Gastrocnemius medialis (tissue), 4 donors: Measurements from ENCODE around the gene FBXL13.

ENCODE experiments used
- POLR2A ChIP-seq, 2 donors: fragments of 450-650 bp; IDR thresholded peaks; one replicate each; pipeline ENCODE4 v1.6.1; 2017; ENCODE audit warnings: antibody characterized with exemption in 2 of 2, mild to moderate bottlenecking in 2 of 2, moderate library complexity in 2 of 2
- TF ChIP-seq, protein P1 (sequence below), 5 experiments: fragments of 450-650 bp in 3 of 5; fragments of 200-600 bp in 2 of 5; sonication (generic) in 2 of 5; IDR thresholded peaks in 4 of 5; conservative IDR thresholded peaks in 1 of 5; 1 replicate in 4 of 5; 2 replicates in 1 of 5; pipeline ENCODE4 v1.5.1; 2016 to 2019; ENCODE audit warnings: antibody characterized with exemption in 5 of 5, mild to moderate bottlenecking in 3 of 5, moderate library complexity in 3 of 5

DNA sequence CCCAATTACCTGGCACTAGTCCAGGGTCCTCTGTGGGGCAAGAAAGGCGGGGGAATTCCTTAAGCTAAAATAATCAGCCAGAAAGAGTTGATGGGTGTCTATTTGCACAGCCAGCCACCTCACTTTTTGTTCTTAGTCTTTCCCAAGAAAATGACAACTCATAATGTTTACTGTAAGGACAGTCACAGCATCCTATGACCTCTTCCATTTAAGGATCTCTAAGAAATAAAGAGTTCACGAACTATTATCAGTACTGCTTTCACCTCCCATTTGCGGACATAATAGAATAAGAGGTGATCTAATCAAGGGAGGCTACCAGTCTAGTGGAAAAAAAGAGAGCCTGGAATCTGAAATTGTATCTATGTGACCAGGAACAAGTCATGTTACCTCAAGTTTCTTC, 234.2 kb downstream of the FBXL13 start:
- TF ChIP-seq, protein P1, sequence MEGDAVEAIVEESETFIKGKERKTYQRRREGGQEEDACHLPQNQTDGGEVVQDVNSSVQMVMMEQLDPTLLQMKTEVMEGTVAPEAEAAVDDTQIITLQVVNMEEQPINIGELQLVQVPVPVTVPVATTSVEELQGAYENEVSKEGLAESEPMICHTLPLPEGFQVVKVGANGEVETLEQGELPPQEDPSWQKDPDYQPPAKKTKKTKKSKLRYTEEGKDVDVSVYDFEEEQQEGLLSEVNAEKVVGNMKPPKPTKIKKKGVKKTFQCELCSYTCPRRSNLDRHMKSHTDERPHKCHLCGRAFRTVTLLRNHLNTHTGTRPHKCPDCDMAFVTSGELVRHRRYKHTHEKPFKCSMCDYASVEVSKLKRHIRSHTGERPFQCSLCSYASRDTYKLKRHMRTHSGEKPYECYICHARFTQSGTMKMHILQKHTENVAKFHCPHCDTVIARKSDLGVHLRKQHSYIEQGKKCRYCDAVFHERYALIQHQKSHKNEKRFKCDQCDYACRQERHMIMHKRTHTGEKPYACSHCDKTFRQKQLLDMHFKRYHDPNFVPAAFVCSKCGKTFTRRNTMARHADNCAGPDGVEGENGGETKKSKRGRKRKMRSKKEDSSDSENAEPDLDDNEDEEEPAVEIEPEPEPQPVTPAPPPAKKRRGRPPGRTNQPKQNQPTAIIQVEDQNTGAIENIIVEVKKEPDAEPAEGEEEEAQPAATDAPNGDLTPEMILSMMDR (IDR thresholded peaks at IDR 0.05 in 4 of 5, conservative IDR thresholded peaks at IDR 0.05 in 1 of 5): no peak
- TF ChIP-seq POLR2A (IDR thresholded peaks at IDR 0.05): no peak
